Nephron (organoid): ENCODE data around the gene THAP9.

Experiments used
- H3K27ac Mint-ChIP-seq, 3 experiments: 2 replicates each; pipeline ENCODE4 v1.8.0; 2020; ENCODE audit warnings: mixed read lengths in 3 of 3, mild to moderate bottlenecking in 2 of 3, moderate library complexity in 1 of 3
- H3K27me3 Mint-ChIP-seq: 2 replicates; pipeline ENCODE4 v1.8.0; 2021; ENCODE audit warnings: low read depth, mild to moderate bottlenecking, moderate library complexity, mixed read lengths
- H3K36me3 Mint-ChIP-seq: 2 replicates; pipeline ENCODE4 v1.8.0; 2020; ENCODE audit warnings: low read depth, mixed read lengths
- H3K4me1 Mint-ChIP-seq: 2 replicates; pipeline ENCODE4 v1.8.0; 2020; ENCODE audit warnings: mixed read lengths
- H3K4me3 Mint-ChIP-seq, 3 experiments: 2 replicates each; pipeline ENCODE4 v1.8.0; 2020; ENCODE audit warnings: mild to moderate bottlenecking in 3 of 3, mixed read lengths in 3 of 3, moderate library complexity in 2 of 3
- H3K9me3 Mint-ChIP-seq: 2 replicates; pipeline ENCODE4 v1.8.0; 2020; ENCODE audit warnings: mixed read lengths
- TF ChIP-seq, protein P1 (sequence below), 3 experiments: fragments of 200-600 bp; sonication (generic); IDR thresholded peaks; one replicate each; pipeline ENCODE4 v1.5.0; 2021; ENCODE audit warnings: antibody characterized with exemption in 3 of 3; ENCODE audit not compliant: unreplicated experiment in 3 of 3

Gene THAP9

DNA sequence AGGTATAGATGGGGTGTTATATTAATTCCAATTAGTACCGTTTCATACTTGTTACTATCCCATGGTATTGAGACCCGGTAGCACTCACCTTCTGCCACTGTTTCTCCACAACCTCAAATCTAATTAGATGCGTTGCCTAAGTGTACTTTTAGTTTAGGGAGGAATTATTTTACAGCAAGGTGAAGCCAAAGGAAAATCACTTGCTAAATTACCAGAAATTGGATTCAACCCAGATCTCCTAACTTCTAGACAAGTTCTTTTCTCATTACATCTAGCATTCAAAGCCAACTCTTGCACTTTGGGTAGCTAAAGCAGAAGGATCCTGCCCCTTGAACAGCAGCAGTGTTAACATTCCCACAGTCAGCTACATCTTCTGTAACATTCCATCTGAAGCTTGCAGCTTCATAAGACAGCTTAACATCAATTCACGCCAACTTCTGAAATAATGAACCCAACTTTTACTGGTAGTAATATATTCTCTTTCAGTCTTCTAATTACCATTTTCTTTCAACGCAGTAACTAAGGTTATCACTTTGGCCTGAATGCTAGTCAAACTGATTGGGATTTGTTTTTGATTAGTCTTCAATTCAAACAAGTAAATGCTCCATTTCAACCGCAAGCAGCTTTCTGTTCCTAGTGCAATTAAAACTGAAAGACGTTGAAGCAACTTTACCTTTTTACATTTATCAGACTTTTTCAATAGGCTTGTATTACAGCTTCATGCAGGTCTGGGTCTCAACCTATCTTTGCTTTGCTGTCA, 8.6 kb upstream of the THAP9 start:
- Mint-ChIP-seq H3K27ac (peak overlapping the region; percentile 96 to 99 (median 97)), H3K27me3 (no peaks in the 10 kb centered on the region), H3K36me3 (peaks cover 29% of the 10 kb centered on the region), H3K9me3 (no peaks in the 10 kb centered on the region), H3K4me3 (peak overlapping the region; percentile 95 to 99 (median 95)), H3K4me1 (peaks cover 34% of the 10 kb centered on the region)
- TF ChIP-seq, protein P1, sequence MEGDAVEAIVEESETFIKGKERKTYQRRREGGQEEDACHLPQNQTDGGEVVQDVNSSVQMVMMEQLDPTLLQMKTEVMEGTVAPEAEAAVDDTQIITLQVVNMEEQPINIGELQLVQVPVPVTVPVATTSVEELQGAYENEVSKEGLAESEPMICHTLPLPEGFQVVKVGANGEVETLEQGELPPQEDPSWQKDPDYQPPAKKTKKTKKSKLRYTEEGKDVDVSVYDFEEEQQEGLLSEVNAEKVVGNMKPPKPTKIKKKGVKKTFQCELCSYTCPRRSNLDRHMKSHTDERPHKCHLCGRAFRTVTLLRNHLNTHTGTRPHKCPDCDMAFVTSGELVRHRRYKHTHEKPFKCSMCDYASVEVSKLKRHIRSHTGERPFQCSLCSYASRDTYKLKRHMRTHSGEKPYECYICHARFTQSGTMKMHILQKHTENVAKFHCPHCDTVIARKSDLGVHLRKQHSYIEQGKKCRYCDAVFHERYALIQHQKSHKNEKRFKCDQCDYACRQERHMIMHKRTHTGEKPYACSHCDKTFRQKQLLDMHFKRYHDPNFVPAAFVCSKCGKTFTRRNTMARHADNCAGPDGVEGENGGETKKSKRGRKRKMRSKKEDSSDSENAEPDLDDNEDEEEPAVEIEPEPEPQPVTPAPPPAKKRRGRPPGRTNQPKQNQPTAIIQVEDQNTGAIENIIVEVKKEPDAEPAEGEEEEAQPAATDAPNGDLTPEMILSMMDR (IDR thresholded peaks at IDR 0.05; ENCODE audit: unreplicated experiment in 3 of 3): no peak

DNA sequence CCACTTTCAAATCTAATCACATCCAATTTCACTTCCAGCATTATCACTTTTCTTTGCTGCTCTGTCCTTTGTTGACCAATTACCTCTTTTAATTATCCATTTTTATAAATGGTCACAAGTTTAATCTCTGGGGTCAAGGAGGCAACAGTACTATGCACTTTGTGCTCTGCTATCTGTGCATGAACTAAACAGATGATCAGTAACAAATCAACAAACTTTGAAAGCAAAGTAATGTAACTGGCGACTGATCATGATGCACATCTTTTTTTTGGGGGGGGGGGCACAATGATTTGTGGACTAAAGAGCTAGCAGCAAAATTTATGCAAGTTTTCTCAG, 8.1 kb upstream of the THAP9 start:
- Mint-ChIP-seq H3K4me1 (peaks cover 32% of the 10 kb centered on the region), H3K27me3 (no peaks in the 10 kb centered on the region), H3K4me3 (peak overlapping the region; percentile 95 to 99 (median 95)), H3K27ac (peak overlapping the region; percentile 96 to 99 (median 97)), H3K9me3 (no peaks in the 10 kb centered on the region), H3K36me3 (peaks cover 28% of the 10 kb centered on the region)
- TF ChIP-seq, protein P1 (IDR thresholded peaks at IDR 0.05; ENCODE audit: unreplicated experiment in 3 of 3): no peak

DNA sequence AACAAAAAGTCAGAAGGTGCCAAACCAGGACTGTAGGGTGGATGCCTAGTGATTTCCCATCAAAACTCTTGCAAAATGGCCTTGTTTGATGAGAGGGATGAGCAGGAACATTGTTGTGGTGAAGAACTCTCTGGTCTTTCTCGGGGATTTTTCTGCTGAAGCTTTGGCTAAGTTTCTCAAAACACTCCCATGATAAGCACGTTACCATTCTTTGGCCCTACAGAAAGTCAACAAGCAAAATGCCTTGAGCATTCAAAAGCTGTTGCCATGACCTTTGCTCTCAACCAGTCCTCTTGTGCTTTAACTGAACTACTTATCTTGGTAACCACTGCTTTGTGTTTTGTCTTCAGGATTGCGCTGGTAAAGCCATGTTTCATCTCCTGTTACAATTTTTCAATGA, 6.6 kb upstream of the THAP9 start:
- Mint-ChIP-seq H3K4me1 (peaks cover 39% of the 10 kb centered on the region), H3K4me3 (peak overlapping the region in 2 of 3 experiments; percentile 9 to 50), H3K27ac (peak overlapping the region in 2 of 3 experiments; percentile 45 to 52), H3K36me3 (peaks cover 26% of the 10 kb centered on the region), H3K27me3 (no peaks in the 10 kb centered on the region), H3K9me3 (no peaks in the 10 kb centered on the region)
- TF ChIP-seq, protein P1 (IDR thresholded peaks at IDR 0.05; ENCODE audit: unreplicated experiment in 3 of 3): no peak

DNA sequence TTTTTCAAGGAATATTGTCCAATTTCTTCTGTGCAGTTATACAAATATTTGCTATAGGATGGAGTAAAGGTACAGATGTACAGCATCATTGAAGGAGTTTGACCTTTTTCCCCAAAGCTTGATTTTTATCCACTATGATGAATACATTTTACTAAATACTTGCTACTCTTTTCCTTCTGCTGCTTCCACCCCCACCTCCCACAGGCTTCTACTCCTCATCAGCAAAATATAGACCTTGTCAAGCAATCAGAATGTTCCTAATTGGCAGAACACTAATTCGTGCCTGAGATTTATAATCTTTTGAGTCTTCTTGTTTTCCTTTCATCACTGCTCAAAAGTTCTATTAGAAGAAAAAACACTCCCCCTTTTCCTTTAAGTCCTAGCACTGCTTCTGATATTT, 3.8 kb upstream of the THAP9 start:
- peaks cover 31% of the 10 kb centered on the region for H3K4me1 Mint-ChIP-seq
- H3K36me3 Mint-ChIP-seq: peaks cover 26% of the 10 kb centered on the region
- no peaks in the 10 kb centered on the region for H3K27me3 Mint-ChIP-seq
- TF ChIP-seq, protein P1 (IDR thresholded peaks at IDR 0.05; ENCODE audit: unreplicated experiment in 3 of 3): no peak
- no peaks in the 10 kb centered on the region for H3K9me3 Mint-ChIP-seq
- peak overlapping the region; percentile 34 to 43 (median 34) for H3K4me3 Mint-ChIP-seq
- peak overlapping the region in 2 of 3 experiments; percentile 24 to 62 for H3K27ac Mint-ChIP-seq

DNA sequence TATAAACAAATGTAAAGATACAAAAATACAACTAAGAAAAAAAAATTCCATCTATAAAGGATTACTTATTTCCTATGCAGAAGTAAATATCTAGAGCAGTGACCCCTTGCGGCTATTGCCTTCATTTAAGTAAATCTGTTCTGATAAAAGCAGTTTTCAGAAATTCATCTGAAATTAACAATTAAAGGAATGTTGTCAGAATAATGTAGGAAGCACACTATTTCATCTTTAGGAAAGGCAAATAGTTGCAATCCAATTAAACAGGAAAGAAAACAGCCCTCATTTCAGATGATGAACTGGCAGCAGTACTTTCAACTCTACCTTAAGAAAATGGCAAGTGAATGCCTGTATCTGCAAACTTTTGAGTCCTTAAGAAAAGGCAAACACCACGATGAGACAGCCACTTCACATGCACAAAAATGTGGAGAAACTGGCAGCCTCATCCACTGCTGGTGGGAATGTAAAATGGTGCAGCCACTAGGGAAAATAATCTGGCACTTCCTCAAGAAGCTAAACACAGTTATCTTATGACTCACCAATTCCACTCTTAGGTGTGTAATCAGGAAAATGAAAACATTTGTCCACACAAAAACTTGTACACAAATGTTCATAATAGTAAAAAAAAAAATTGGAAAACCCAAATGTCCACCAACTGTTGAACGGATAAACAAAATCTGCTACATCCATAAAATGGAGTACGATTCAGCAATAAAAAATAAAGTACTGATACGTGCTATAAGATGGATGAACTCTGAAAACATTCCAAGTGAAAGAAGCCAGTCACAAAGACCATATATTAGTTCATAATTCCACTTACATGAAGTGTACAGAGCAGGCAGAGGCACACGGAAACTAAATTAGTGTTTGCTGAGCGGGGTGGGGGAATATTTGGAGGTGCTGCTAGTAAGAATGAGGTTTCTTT, 2.0 kb upstream of the THAP9 start:
- TF ChIP-seq, protein P1 (IDR thresholded peaks at IDR 0.05; ENCODE audit: unreplicated experiment in 3 of 3): peak; percentile 30 to 41 (median 40)
- peaks cover 22% of the 10 kb centered on the region for H3K36me3 Mint-ChIP-seq
- H3K27me3 Mint-ChIP-seq: no peaks in the 10 kb centered on the region
- H3K4me1 Mint-ChIP-seq: peaks cover 21% of the 10 kb centered on the region
- peak overlapping the region in 1 of 3 experiments; percentile 88 for H3K27ac Mint-ChIP-seq
- no peaks in the 10 kb centered on the region for H3K9me3 Mint-ChIP-seq
- no peak overlapping the region for H3K4me3 Mint-ChIP-seq
